Fibroblast of lung (primary cell): ENCODE data around the gene FBXL2. TPM values are rescaled to one million over a fixed set of nuclear protein-coding genes. Genes with fewer than 3 reads are reported as not detected.

Experiments used
- DNase-seq, 2 donors: peaks; one replicate each; pipeline versions ENCODE4 v3.0.0 to v3.0.0-alpha.2; 2010; ENCODE audit warnings: low read depth in 2 of 2
- H2AFZ ChIP-seq: 2 replicates; pipeline ENCODE4 v1.5.1; 2012; ENCODE audit warnings: low read length, control low read depth, inconsistent platforms
- H3K27ac ChIP-seq: 2 replicates; pipeline ENCODE4 v1.5.1; 2011; ENCODE audit warnings: low read length, control low read depth; ENCODE audit not compliant: insufficient read depth
- H3K27me3 ChIP-seq: 2 replicates; pipeline ENCODE4 v1.5.1; 2011; ENCODE audit warnings: mild to moderate bottlenecking, low read length; ENCODE audit not compliant: control insufficient read depth, insufficient read depth
- H3K36me3 ChIP-seq: 2 replicates; pipeline ENCODE4 v1.5.1; 2011; ENCODE audit warnings: low read length; ENCODE audit not compliant: control insufficient read depth, insufficient read depth
- H3K4me1 ChIP-seq: 2 replicates; pipeline ENCODE4 v1.5.1; 2011; ENCODE audit warnings: low read length; ENCODE audit not compliant: control insufficient read depth, insufficient read depth; ENCODE audit errors: extremely low read depth
- H3K4me2 ChIP-seq: 2 replicates; pipeline ENCODE4 v1.5.1; 2011; ENCODE audit warnings: low read length, control low read depth; ENCODE audit not compliant: insufficient read depth; ENCODE audit errors: extremely low read depth
- H3K4me3 ChIP-seq, 4 experiments: fragments of 200-600 bp in 1 of 4; sonication (generic) in 1 of 4; replicated peaks in 1 of 4; 2 replicates each; pipeline ENCODE4 v1.5.1; 2011 to 2016; ENCODE audit warnings: low read length in 4 of 4, low read depth in 3 of 4, mild to moderate bottlenecking in 3 of 4, control low read depth in 2 of 4, inconsistent platforms in 1 of 4, mixed read lengths in 1 of 4; ENCODE audit not compliant: insufficient read depth in 1 of 4; ENCODE audit errors: control extremely low read depth in 1 of 4
- H3K79me2 ChIP-seq: 2 replicates; pipeline ENCODE4 v1.5.1; 2012; ENCODE audit warnings: mild to moderate bottlenecking, low read length, inconsistent platforms; ENCODE audit not compliant: control insufficient read depth, insufficient read depth
- H3K9ac ChIP-seq: 2 replicates; pipeline ENCODE4 v1.5.1; 2011; ENCODE audit warnings: mild to moderate bottlenecking, low read length, control low read depth; ENCODE audit not compliant: insufficient read depth
- H3K9me3 ChIP-seq: 2 replicates; pipeline ENCODE4 v1.5.1; 2012; ENCODE audit warnings: low read depth, low read length; ENCODE audit not compliant: control insufficient read depth, insufficient read depth
- H4K20me1 ChIP-seq: 2 replicates; pipeline ENCODE4 v1.5.1; 2011; ENCODE audit warnings: low read length; ENCODE audit not compliant: control insufficient read depth, insufficient read depth; ENCODE audit errors: extremely low read depth
- EZH2 ChIP-seq: IDR thresholded peaks from 2 replicates; pipeline ENCODE4 v1.5.1; 2012; ENCODE audit warnings: low read length, control low read depth, mild to moderate bottlenecking; ENCODE audit errors: missing control alignments
- polyA plus RNA-seq, 2 donors: library from polyadenylated mRNA; depleted of rRNA in 1 of 2; stranded (reverse) in 1 of 2; unstranded in 1 of 2; fragments of >200 nt; gene quantifications; 2 replicates each; pipeline ENCODE4 v1.2.1, GENCODE V29; 2011 to 2012; ENCODE audit warnings: missing spikeins in 1 of 2
- total RNA-seq: library from RNA; depleted of rRNA; stranded (reverse); fragments of >200 nt; gene quantifications from 2 replicates; pipeline ENCODE4 v1.2.1, GENCODE V29; 2014
- TF ChIP-seq, protein P1 (sequence below), 2 donors: IDR thresholded peaks in 1 of 2; conservative IDR thresholded peaks in 1 of 2; 1 replicate in 1 of 2; 2 replicates in 1 of 2; pipeline ENCODE4 v1.5.1; 2011 to 2012; ENCODE audit warnings: low read length in 2 of 2, control low read depth in 1 of 2, inconsistent platforms in 1 of 2, low read depth in 1 of 2, mild to moderate bottlenecking in 1 of 2

The FBXL2 gene
- total and polyA plus RNA-seq, 2 donors (not counting 1 experiment from before 2014, with no cell fraction given), result 16.2 to 26.5 TPM

DNA sequence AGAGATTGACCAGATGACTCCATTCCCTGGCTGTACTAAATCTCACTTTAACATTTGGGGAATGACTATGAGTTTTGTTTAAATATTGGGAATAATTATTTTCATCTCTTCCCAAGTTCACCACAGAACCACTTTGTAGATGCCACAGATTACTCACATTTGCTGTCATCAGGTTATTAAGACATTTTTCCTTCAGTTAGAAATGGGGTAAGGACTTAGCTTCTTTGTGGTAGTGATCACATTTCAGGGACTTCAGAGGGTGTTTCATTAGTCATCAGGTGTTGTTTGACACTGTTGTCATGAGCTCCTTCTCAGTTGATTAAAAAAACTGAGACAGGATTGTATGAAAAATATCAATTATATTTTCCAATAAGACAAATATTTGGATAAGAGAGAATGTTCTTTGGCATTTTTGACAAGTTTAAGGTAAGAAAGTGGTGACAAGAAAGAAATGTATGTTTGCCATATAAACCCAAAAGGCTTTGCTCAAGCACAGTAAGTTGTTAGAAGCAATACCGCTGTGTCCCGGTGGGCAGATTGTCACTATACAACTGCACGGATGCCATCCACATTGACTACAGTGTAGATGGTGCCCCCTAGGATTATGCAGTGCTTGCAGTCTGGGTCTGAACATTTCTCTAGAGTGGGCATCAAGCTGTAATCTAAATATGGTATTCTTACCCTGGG, 22.3 kb downstream of the FBXL2 start:
- H3K4me3 ChIP-seq, result no peak overlapping the region
- H3K27ac ChIP-seq, result peak overlapping the region; percentile 91
- no peaks in the 10 kb centered on the region for H4K20me1 ChIP-seq
- H3K9me3 ChIP-seq, result no peaks in the 10 kb centered on the region
- peak overlapping the region; percentile 53 for H3K4me2 ChIP-seq
- DNase-seq, result peak; percentile 73 to 91
- no peaks in the 10 kb centered on the region for H3K36me3 ChIP-seq
- no peaks in the 10 kb centered on the region for H3K79me2 ChIP-seq
- TF ChIP-seq, protein P1, sequence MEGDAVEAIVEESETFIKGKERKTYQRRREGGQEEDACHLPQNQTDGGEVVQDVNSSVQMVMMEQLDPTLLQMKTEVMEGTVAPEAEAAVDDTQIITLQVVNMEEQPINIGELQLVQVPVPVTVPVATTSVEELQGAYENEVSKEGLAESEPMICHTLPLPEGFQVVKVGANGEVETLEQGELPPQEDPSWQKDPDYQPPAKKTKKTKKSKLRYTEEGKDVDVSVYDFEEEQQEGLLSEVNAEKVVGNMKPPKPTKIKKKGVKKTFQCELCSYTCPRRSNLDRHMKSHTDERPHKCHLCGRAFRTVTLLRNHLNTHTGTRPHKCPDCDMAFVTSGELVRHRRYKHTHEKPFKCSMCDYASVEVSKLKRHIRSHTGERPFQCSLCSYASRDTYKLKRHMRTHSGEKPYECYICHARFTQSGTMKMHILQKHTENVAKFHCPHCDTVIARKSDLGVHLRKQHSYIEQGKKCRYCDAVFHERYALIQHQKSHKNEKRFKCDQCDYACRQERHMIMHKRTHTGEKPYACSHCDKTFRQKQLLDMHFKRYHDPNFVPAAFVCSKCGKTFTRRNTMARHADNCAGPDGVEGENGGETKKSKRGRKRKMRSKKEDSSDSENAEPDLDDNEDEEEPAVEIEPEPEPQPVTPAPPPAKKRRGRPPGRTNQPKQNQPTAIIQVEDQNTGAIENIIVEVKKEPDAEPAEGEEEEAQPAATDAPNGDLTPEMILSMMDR (conservative IDR thresholded peaks at IDR 0.05 in 1 of 2, IDR thresholded peaks at IDR 0.05 in 1 of 2; ENCODE audit: low read depth in 1 of 2, low read length in 2 of 2), result no peak
- no peak for TF ChIP-seq EZH2
- no peaks in the 10 kb centered on the region for H3K27me3 ChIP-seq
- H3K9ac ChIP-seq, result no peak overlapping the region
- no peak overlapping the region for H2AFZ ChIP-seq
- peaks cover 10% of the 10 kb centered on the region for H3K4me1 ChIP-seq

DNA sequence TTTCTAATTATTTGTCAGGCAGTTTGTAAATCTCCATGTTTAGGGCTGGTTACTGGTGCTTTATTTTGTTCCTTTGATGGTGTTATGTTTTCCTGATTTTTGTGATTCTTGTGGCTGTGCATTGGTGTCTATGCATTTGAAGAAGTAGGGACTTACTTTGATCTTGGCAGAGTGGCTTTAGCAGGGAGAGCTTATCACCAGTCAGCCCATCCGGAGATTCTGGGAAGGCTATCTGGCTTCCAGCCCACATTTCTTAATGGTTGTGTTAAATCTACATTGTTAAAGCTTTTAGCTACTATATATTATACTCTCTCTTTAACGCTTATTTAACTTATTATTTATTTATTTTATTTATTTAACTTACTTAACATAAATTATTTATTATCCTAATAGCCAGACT, 35.1 kb downstream of the FBXL2 start:
- Histone ChIP-seq H4K20me1 (no peaks in the 10 kb centered on the region), H3K79me2 (no peaks in the 10 kb centered on the region), H2AFZ (no peak overlapping the region), H3K4me3 (no peak overlapping the region), H3K9ac (no peak overlapping the region), H3K27ac (no peak overlapping the region), H3K4me2 (no peak overlapping the region), H3K36me3 (no peaks in the 10 kb centered on the region), H3K9me3 (no peaks in the 10 kb centered on the region), H3K27me3 (no peaks in the 10 kb centered on the region), H3K4me1 (peaks cover 2% of the 10 kb centered on the region)
- TF ChIP-seq EZH2, result no peak
- TF ChIP-seq, protein P1 (conservative IDR thresholded peaks at IDR 0.05 in 1 of 2, IDR thresholded peaks at IDR 0.05 in 1 of 2; ENCODE audit: low read depth in 1 of 2, low read length in 2 of 2), result no peak
- peak; percentile 30 to 64 for DNase-seq

DNA sequence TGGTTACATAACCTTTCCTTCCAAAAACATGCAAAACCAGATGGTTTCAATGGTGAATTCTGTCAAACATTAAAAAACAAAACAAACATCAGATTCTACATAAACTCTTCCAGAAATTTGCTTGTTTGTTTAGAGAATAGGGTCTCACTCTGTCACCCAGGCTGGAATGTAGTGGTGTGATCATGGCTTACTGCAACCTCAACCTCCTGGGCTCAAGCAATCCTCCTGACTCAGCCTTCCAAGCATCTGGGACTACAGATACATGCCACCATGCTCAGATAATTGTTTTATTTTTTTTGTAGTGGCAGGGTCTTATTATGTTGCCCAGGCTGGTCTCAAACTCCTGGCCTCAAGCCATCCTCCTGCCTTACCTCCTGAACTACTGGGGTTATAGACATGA, 36.1 kb downstream of the FBXL2 start:
- Histone ChIP-seq H3K4me1 (peaks cover 2% of the 10 kb centered on the region), H3K27ac (no peak overlapping the region), H3K9me3 (no peaks in the 10 kb centered on the region)

More for the DNA sequence above, 36.1 kb downstream of the FBXL2 start:
- no peak overlapping the region for H3K4me3 ChIP-seq
- TF ChIP-seq, protein P1 (conservative IDR thresholded peaks at IDR 0.05 in 1 of 2, IDR thresholded peaks at IDR 0.05 in 1 of 2; ENCODE audit: low read depth in 1 of 2, low read length in 2 of 2), result no peak
- TF ChIP-seq EZH2, result no peak
- H3K9ac ChIP-seq, result no peak overlapping the region
- no peak overlapping the region for H3K4me2 ChIP-seq
- no peak overlapping the region for H2AFZ ChIP-seq
- H4K20me1 ChIP-seq, result no peaks in the 10 kb centered on the region
- no peaks in the 10 kb centered on the region for H3K36me3 ChIP-seq
- no peaks in the 10 kb centered on the region for H3K79me2 ChIP-seq
- H3K27me3 ChIP-seq, result no peaks in the 10 kb centered on the region
- DNase-seq, result peak; percentile 34 to 45
